Glutamatergic neuron (in vitro differentiated cells): Measurements from ENCODE around the gene SMO. TPM values are rescaled to one million over a fixed set of nuclear protein-coding genes. Genes with fewer than 3 reads are reported as not detected.

Source experiments
- DNase-seq: peaks from one replicate; pipeline ENCODE4 v3.0.0; 2022
- H3K27ac Mint-ChIP-seq: one replicate; pipeline ENCODE4 v1.8.0; 2020; ENCODE audit warnings: mild to moderate bottlenecking, mixed read lengths, inconsistent platforms; ENCODE audit not compliant: unreplicated experiment
- H3K27me3 Mint-ChIP-seq: one replicate; pipeline ENCODE4 v1.8.0; 2020; ENCODE audit warnings: mild to moderate bottlenecking, moderate library complexity, mixed read lengths, inconsistent platforms; ENCODE audit not compliant: unreplicated experiment
- H3K36me3 Mint-ChIP-seq: one replicate; pipeline ENCODE4 v1.8.0; 2020; ENCODE audit warnings: mild to moderate bottlenecking, mixed read lengths, inconsistent platforms; ENCODE audit not compliant: unreplicated experiment
- H3K4me1 Mint-ChIP-seq: one replicate; pipeline ENCODE4 v1.8.0; 2020; ENCODE audit warnings: mild to moderate bottlenecking, low read depth, mixed read lengths, inconsistent platforms; ENCODE audit not compliant: unreplicated experiment
- H3K4me3 Mint-ChIP-seq: one replicate; pipeline ENCODE4 v1.8.0; 2020; ENCODE audit warnings: mild to moderate bottlenecking, mixed read lengths, inconsistent platforms; ENCODE audit not compliant: unreplicated experiment
- H3K9me3 Mint-ChIP-seq: one replicate; pipeline ENCODE4 v1.8.0; 2020; ENCODE audit warnings: mild to moderate bottlenecking, moderate library complexity, mixed read lengths, inconsistent platforms; ENCODE audit not compliant: unreplicated experiment
- long read RNA-seq: library from polyadenylated mRNA; unstranded; transcript quantifications from one replicate; pipeline ENCODE4 v2.0.0, GENCODE V29; 2020; ENCODE audit not compliant: unreplicated experiment
- total RNA-seq: library from RNA; stranded (reverse); fragmentation: NEBNext Ultra II Directional; extraction: Animal tissue kit (Norgen Biotek cat#: 25700); gene quantifications from one replicate; pipeline ENCODE4 v1.2.1, GENCODE V29; 2021; ENCODE audit not compliant: unreplicated experiment
- TF ChIP-seq, protein P1 (sequence below): fragments of 200-600 bp; sonication (generic); IDR thresholded peaks from one replicate; pipeline ENCODE4 v1.5.0; 2021; ENCODE audit not compliant: partially characterized antibody, unreplicated experiment

Gene SMO
- 5.9 TPM for total RNA-seq
- long read RNA-seq: 0 reads

DNA sequence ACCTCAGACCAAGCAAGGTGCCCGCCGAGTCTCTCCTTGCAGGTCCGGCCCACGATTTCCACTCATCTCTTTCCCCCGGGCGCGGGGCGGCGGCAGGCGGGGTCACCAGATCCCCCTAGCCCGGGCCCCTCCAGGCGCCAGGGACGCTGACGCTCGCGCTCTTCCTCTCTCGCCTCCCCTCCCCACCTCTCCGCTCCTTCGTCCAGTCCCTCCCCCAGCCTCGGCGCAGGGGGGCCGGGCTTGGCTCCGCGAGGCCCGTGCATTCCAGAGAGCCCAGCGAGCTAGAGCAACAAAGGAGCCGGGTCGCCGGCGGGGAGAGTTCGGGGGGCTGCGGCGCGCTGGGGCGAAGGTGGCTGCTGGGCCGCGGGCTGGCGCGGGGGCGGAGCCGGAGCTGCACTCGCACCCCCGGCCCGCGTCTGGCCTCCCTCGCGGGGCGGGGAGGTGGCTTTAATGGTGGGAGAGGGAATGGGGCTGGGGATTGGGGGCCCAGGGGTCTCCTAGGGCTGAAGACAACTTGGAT, at the start of gene SMO:
Gene SMO (plus strand): TSS at position 262 of the 520 bp plus-strand sequence. CDS start 519 bp downstream, outside the sequence.
- Mint-ChIP-seq H3K36me3 (peaks cover 5% of the 10 kb centered on the region), H3K4me1 (peaks cover 15% of the 10 kb centered on the region), H3K9me3 (peaks cover 3% of the 10 kb centered on the region), H3K27ac (peak within 1 kb of the TSS; percentile 6), H3K4me3 (peak within 1 kb of the TSS; percentile 89), H3K27me3 (peaks cover 12% of the 10 kb centered on the region)
- peak; percentile 51 for DNase-seq
- TF ChIP-seq, protein P1, sequence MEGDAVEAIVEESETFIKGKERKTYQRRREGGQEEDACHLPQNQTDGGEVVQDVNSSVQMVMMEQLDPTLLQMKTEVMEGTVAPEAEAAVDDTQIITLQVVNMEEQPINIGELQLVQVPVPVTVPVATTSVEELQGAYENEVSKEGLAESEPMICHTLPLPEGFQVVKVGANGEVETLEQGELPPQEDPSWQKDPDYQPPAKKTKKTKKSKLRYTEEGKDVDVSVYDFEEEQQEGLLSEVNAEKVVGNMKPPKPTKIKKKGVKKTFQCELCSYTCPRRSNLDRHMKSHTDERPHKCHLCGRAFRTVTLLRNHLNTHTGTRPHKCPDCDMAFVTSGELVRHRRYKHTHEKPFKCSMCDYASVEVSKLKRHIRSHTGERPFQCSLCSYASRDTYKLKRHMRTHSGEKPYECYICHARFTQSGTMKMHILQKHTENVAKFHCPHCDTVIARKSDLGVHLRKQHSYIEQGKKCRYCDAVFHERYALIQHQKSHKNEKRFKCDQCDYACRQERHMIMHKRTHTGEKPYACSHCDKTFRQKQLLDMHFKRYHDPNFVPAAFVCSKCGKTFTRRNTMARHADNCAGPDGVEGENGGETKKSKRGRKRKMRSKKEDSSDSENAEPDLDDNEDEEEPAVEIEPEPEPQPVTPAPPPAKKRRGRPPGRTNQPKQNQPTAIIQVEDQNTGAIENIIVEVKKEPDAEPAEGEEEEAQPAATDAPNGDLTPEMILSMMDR: no peak

- no peaks in the 10 kb centered on the region for H3K36me3 Mint-ChIP-seq
- TF ChIP-seq, protein P1: no peak
- peak overlapping the region; percentile 94 for H3K4me3 Mint-ChIP-seq
- no peaks in the 10 kb centered on the region for H3K9me3 Mint-ChIP-seq
- H3K27me3 Mint-ChIP-seq: peaks cover 13% of the 10 kb centered on the region
- no peak for DNase-seq
- H3K27ac Mint-ChIP-seq: no peak overlapping the region
- H3K4me1 Mint-ChIP-seq: peaks cover 11% of the 10 kb centered on the region
Observed at GRCh38 chr7:129143724-129144094, 44.7 kb upstream of the SMO start.

- Mint-ChIP-seq H3K27me3 (peaks cover 13% of the 10 kb centered on the region), H3K4me1 (peaks cover 11% of the 10 kb centered on the region), H3K27ac (no peak within 1 kb of the TSS)
Observed at GRCh38 chr7:129144095-129144833, 44.2 kb upstream of the SMO start, which contains the start of gene TSPAN33. TSS of gene TSPAN33 (plus strand) at chr7:129144707. CDS start at chr7:129144981, 274 bp downstream.

DNA sequence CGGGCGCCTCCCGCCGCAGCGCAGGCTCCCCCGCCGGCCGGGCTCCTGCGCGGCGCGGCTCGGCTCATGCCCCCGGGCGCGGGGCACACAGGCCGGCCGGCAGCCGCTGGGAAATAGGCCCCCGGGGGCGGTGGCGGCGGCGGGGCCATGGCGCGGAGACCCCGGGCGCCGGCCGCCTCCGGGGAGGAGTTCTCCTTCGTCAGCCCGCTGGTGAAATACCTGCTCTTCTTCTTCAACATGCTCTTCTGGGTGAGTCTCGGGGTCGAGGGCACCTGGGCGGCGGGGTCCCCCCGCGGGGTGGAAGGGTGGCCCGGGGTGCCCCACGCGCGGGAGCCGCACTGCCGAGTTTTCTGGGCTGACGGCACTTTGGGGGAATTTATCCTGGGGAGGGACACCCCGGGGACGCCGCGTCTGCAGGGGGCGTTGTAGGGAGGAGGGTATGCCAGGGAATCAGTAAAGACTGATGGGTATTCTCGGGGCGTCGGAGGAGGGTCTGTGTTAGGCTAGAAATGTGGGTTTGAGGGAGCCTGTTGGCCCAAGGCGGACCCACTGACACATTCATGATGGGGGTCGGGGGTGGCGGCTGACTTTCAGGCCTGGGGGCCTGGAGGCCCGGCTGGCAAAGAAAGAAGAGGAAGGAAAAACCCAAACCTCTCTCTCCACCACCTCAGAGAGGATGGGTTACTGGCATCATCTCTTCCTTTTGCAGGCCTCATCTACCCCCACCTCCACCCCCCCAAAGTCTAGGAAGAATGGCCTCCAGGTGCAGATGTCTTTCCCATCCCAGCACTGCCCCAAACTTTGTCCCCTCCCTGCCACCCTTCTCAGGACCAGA, 43.4 kb upstream of the SMO start:
- no peak for DNase-seq
- H3K36me3 Mint-ChIP-seq: no peaks in the 10 kb centered on the region
- H3K27ac Mint-ChIP-seq: no peak overlapping the region
- H3K4me3 Mint-ChIP-seq: peak overlapping the region; percentile 80
- H3K9me3 Mint-ChIP-seq: no peaks in the 10 kb centered on the region
- H3K4me1 Mint-ChIP-seq: peaks cover 11% of the 10 kb centered on the region
- TF ChIP-seq, protein P1: no peak
- peaks cover 11% of the 10 kb centered on the region for H3K27me3 Mint-ChIP-seq

More at GRCh38 chr7:129144095-129144833, 44.2 kb upstream of the SMO start, which contains the start of gene TSPAN33:
- peak within 1 kb of the TSS; percentile 94 for H3K4me3 Mint-ChIP-seq
- TF ChIP-seq, protein P1: no peak
- peak; percentile 87 for DNase-seq
- no peaks in the 10 kb centered on the region for H3K9me3 Mint-ChIP-seq
- H3K36me3 Mint-ChIP-seq: no peaks in the 10 kb centered on the region
